Progenitor cell of endocrine pancreas (in vitro differentiated cells): ENCODE data around the gene GAS7. TPM values are rescaled to one million over a fixed set of nuclear protein-coding genes. Genes with fewer than 3 reads are reported as not detected.

Experiments
- DNase-seq: peaks from one replicate; pipeline ENCODE4 v3.0.0; 2021; ENCODE audit warnings: low spot score; ENCODE audit not compliant: unreplicated experiment
- H3K27ac Mint-ChIP-seq: 2 replicates; pipeline ENCODE4 v1.8.0; 2021; ENCODE audit warnings: mild to moderate bottlenecking, moderate library complexity, mixed read lengths
- H3K27me3 Mint-ChIP-seq: 2 replicates; pipeline ENCODE4 v1.8.0; 2021; ENCODE audit warnings: mixed read lengths
- H3K36me3 Mint-ChIP-seq: 2 replicates; pipeline ENCODE4 v1.8.0; 2022; ENCODE audit warnings: mixed read lengths; ENCODE audit not compliant: insufficient read depth
- H3K4me1 Mint-ChIP-seq: 2 replicates; pipeline ENCODE4 v1.8.0; 2021; ENCODE audit warnings: low read depth, mixed read lengths
- H3K4me3 Mint-ChIP-seq: 2 replicates; pipeline ENCODE4 v1.8.0; 2021; ENCODE audit warnings: low read depth, mild to moderate bottlenecking, moderate library complexity, mixed read lengths
- H3K9me3 Mint-ChIP-seq: 2 replicates; pipeline ENCODE4 v1.8.0; 2021; ENCODE audit warnings: low read depth, mixed read lengths
- total RNA-seq: library from RNA; stranded (reverse); gene quantifications from 2 replicates; pipeline ENCODE4 v1.2.1, GENCODE V29; 2021
- TF ChIP-seq, protein P1 (sequence below): fragments of 200-600 bp; sonication (generic); IDR thresholded peaks from one replicate; pipeline ENCODE4 v1.5.0; 2021; ENCODE audit warnings: antibody characterized with exemption, mild to moderate bottlenecking; ENCODE audit not compliant: unreplicated experiment

Gene GAS7
- total RNA-seq, 1 donor from 2014 or later = 3.4 TPM

DNA sequence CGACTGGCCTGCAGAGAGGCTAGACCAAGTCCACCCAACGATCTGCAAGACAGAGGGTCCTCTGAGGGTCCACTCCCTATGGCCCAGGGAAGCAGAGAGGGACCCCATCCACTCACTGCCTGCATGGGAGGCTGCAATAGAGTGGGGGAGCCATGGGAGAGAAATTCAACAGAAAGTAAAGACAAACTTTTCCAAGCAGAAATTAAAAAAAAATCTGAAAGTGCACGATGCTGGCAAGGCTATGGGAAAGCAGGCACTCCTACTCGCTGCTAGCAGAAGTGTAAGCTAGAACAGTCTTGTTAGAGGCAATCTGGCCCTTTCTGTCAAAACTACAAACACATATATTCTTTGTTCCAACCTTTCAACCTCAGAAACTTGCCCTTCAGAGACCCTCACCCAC is 85.4 kb downstream of the GAS7 start:
- Mint-ChIP-seq H3K4me1 (peaks cover 14% of the 10 kb centered on the region), H3K36me3 (no peaks in the 10 kb centered on the region), H3K9me3 (peaks cover 4% of the 10 kb centered on the region), H3K27ac (no peak overlapping the region), H3K27me3 (peaks cover 3% of the 10 kb centered on the region), H3K4me3 (no peak overlapping the region)
- DNase-seq = no peak
- TF ChIP-seq, protein P1, sequence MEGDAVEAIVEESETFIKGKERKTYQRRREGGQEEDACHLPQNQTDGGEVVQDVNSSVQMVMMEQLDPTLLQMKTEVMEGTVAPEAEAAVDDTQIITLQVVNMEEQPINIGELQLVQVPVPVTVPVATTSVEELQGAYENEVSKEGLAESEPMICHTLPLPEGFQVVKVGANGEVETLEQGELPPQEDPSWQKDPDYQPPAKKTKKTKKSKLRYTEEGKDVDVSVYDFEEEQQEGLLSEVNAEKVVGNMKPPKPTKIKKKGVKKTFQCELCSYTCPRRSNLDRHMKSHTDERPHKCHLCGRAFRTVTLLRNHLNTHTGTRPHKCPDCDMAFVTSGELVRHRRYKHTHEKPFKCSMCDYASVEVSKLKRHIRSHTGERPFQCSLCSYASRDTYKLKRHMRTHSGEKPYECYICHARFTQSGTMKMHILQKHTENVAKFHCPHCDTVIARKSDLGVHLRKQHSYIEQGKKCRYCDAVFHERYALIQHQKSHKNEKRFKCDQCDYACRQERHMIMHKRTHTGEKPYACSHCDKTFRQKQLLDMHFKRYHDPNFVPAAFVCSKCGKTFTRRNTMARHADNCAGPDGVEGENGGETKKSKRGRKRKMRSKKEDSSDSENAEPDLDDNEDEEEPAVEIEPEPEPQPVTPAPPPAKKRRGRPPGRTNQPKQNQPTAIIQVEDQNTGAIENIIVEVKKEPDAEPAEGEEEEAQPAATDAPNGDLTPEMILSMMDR = no peak

DNA sequence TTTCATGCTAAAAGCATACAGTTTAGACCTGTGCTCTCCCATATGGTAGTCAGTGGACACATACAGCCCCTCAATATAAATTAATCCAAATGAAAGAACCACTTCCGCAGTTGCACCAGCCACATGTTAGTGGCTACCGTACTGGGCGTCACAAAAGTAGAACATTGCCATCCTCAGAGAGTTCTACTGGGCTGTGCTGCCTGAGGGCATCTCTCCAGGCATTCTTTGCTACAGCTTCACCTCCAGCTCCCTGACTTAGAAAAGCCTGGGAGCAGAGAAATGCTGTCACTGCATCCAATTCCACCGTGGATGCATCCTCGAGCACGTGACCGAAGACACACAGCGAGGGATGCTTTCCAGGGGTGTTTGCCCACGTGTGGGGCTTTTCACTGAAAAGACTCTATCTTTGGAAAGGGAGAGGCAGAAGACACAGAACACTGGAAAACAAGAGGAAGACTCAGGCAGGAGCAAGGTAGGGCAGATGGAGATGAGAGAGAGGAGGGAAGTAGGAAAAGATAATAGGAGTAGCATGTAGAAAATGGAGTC is 86.4 kb downstream of the GAS7 start:
- H3K36me3 Mint-ChIP-seq = no peaks in the 10 kb centered on the region
- H3K27me3 Mint-ChIP-seq = peaks cover 3% of the 10 kb centered on the region
- H3K9me3 Mint-ChIP-seq = peaks cover 4% of the 10 kb centered on the region
- no peak for DNase-seq
- peaks cover 8% of the 10 kb centered on the region for H3K4me1 Mint-ChIP-seq
- TF ChIP-seq, protein P1 = no peak
- H3K27ac Mint-ChIP-seq = no peak overlapping the region
- no peak overlapping the region for H3K4me3 Mint-ChIP-seq

DNA sequence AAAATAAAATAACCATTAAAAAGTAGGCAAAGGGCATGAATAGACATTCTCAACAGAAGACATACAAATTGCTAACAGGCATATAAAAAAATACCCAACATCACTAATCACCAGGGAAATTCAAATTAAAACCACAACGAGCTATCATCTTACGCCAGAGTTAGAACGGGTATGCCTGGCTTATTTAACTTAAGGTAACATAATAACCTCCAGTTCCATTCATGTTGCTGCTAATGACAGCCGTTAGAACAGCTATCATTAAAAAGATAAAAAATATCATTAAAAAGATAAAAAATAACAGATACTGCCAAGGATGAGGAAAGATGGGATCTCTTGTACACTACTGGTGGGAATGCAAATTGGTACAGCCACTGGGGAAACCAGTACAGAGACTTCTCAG is 89.3 kb downstream of the GAS7 start:
- DNase-seq = no peak
- Mint-ChIP-seq H3K36me3 (no peaks in the 10 kb centered on the region), H3K27me3 (peaks cover 12% of the 10 kb centered on the region), H3K4me3 (no peak overlapping the region), H3K9me3 (no peaks in the 10 kb centered on the region), H3K27ac (no peak overlapping the region), H3K4me1 (no peaks in the 10 kb centered on the region)
- TF ChIP-seq, protein P1 = no peak

DNA sequence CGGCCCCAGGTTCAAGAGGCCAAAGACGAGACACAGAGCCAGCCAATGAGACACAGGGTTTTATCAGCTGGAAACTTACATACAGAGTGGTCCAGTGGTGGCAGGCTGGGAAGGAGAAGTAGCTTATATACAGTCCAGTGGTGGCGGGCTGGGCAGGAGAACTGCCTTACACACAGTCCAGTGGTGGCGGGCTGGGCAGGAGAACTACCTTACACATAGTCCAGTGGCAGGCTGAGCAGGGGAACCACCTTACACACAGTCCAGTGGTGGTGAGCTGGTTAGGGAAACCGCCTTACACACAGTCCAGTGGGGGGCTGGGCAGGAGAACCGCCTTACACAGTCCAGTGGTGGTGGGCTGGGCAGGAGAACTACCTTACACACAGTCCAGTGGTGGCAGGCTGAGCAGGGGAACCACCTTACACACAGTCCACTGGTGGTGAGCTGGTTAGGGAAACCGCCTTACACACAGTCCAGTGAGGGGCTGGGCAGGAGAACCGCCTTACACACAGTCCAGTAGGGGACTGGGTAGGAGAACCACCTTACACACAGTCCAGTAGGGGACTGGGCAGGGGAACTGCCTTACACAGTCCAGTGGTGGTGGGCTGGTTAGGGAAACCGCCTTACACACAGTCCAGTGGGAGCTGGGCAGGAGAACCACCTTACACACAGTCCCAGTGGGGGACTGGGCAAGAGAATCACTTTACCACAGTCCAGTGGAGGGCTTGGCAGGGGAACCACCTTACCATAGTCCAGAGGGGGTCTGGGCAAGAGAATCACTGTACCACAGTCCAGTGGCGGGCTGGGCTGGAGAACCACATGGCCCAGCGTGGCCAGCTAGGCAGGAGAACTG is 90.9 kb downstream of the GAS7 start:
- H3K27ac Mint-ChIP-seq = no peak overlapping the region
- TF ChIP-seq, protein P1 = no peak

DNA sequence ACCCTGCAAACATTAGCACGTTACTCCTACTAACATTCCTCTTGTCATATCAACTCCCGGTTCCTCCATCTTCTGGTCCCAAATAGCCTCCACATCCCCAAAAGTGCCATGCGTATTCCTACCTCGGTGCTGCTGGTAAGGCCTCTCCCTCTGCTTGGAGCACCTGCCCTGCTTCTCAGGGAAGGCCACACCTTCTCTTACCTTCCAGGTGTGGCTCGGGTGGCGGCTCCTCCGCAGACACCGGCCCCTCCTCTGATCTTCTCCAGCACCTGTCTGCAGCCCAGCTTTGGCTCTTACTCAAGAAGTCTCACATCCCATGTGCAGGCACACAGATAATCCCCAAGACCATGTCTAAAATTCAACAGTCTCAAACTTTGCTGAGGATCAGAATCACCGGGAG is 92.3 kb downstream of the GAS7 start:
- no peak overlapping the region for H3K27ac Mint-ChIP-seq
- H3K36me3 Mint-ChIP-seq = no peaks in the 10 kb centered on the region
- H3K27me3 Mint-ChIP-seq = peaks cover 8% of the 10 kb centered on the region
- TF ChIP-seq, protein P1 = no peak
- H3K9me3 Mint-ChIP-seq = no peaks in the 10 kb centered on the region
- no peak overlapping the region for H3K4me3 Mint-ChIP-seq
- DNase-seq = no peak
- no peaks in the 10 kb centered on the region for H3K4me1 Mint-ChIP-seq

More for the DNA sequence above, 90.9 kb downstream of the GAS7 start:
- no peaks in the 10 kb centered on the region for H3K4me1 Mint-ChIP-seq
- no peaks in the 10 kb centered on the region for H3K9me3 Mint-ChIP-seq
- DNase-seq = no peak
- H3K27me3 Mint-ChIP-seq = peaks cover 12% of the 10 kb centered on the region
- H3K4me3 Mint-ChIP-seq = no peak overlapping the region
- no peaks in the 10 kb centered on the region for H3K36me3 Mint-ChIP-seq
